Brain microvascular endothelial cell (primary cell): Measurements from ENCODE around the gene NFKBIA.
A peak's percentile ranks its signal among the peaks of the same experiment; 100 is the strongest.

Source experiments
- DNase-seq: peaks from one replicate; pipeline ENCODE4 v3.0.0-alpha.2; 2020
- H3K27ac ChIP-seq: fragments of 250-450 bp; sonication (Bioruptor Pico); 2 replicates; pipeline ENCODE4 v1.5.1; 2020; ENCODE audit warnings: mild to moderate bottlenecking, moderate library complexity
- H3K27me3 ChIP-seq: fragments of 250-450 bp; sonication (Bioruptor Pico); replicated peaks from 2 replicates; pipeline ENCODE4 v1.5.1; 2020; ENCODE audit warnings: mild to moderate bottlenecking
- H3K36me3 ChIP-seq: fragments of 250-450 bp; sonication (Bioruptor Pico); replicated peaks from 2 replicates; pipeline ENCODE4 v1.5.1; 2020; ENCODE audit warnings: mild to moderate bottlenecking
- H3K4me3 ChIP-seq: 2 replicates; pipeline ENCODE4 v1.5.1; 2011; ENCODE audit warnings: low read depth, mild to moderate bottlenecking, control low read depth, low read length, moderate library complexity
- in situ Hi-C: cut with HindIII; loops from 2 replicates; pipeline ENCODE4 v1.10.0; 2017; ENCODE audit warnings: low sequenced_read_pairs, low pct_ligation_motif_present
- TF ChIP-seq, protein P1 (sequence below): IDR thresholded peaks from 2 replicates; pipeline ENCODE4 v1.5.1; 2011; ENCODE audit warnings: low read depth, mild to moderate bottlenecking, moderate library complexity, low read length, control low read depth, inconsistent platforms; ENCODE audit errors: missing control alignments

The NFKBIA gene

DNA sequence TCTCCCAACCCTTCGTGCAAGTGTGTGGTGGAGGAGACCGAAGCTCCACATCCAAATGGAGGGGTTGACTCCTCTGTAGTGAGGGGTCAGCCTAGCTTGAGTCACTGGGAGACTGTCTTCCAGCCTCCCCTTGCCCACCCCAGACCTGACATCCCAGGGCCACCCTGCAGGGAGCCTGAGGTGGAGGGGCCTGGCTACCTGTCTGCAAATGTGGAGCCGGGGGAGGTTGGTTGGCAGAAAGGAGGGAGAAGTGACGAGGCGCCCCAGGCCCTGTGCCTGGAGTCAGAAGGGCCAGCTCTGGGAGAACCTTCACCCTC, 37.5 kb downstream of the NFKBIA start:
- no peak for DNase-seq
- no peaks in the 10 kb centered on the region for H3K36me3 ChIP-seq
- no peak overlapping the region for H3K27ac ChIP-seq
- H3K4me3 ChIP-seq = no peak overlapping the region
- in situ Hi-C loops = no loop called here
- no peaks in the 10 kb centered on the region for H3K27me3 ChIP-seq
- TF ChIP-seq, protein P1, sequence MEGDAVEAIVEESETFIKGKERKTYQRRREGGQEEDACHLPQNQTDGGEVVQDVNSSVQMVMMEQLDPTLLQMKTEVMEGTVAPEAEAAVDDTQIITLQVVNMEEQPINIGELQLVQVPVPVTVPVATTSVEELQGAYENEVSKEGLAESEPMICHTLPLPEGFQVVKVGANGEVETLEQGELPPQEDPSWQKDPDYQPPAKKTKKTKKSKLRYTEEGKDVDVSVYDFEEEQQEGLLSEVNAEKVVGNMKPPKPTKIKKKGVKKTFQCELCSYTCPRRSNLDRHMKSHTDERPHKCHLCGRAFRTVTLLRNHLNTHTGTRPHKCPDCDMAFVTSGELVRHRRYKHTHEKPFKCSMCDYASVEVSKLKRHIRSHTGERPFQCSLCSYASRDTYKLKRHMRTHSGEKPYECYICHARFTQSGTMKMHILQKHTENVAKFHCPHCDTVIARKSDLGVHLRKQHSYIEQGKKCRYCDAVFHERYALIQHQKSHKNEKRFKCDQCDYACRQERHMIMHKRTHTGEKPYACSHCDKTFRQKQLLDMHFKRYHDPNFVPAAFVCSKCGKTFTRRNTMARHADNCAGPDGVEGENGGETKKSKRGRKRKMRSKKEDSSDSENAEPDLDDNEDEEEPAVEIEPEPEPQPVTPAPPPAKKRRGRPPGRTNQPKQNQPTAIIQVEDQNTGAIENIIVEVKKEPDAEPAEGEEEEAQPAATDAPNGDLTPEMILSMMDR = no peak

DNA sequence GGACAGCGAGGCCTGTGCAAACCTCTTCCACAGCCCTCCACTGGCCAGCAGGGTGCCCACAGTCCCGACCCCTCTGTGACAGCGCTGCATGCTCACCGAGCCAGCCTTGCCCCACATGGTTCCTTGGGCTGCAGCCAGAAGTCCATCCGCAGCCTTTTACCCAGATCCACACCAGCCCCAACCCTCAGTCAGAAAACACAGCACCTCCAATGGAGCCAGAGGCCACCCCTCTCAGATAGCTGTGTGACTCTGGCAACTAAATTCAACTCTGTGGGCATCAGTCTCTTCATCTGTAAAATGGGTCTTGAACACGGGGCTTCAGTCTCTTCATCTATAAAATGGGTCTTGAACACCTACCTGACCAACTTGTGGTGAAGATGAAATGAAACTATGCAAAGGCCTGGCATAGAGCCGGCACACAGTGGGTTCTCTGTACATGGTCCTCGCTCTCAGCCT, 38.0 kb downstream of the NFKBIA start:
- Histone ChIP-seq H3K36me3 (no peaks in the 10 kb centered on the region), H3K27me3 (no peaks in the 10 kb centered on the region), H3K27ac (peak overlapping the region; percentile 63), H3K4me3 (no peak overlapping the region)
- in situ Hi-C loops = no loop called here
- DNase-seq = no peak
- TF ChIP-seq, protein P1 = no peak

DNA sequence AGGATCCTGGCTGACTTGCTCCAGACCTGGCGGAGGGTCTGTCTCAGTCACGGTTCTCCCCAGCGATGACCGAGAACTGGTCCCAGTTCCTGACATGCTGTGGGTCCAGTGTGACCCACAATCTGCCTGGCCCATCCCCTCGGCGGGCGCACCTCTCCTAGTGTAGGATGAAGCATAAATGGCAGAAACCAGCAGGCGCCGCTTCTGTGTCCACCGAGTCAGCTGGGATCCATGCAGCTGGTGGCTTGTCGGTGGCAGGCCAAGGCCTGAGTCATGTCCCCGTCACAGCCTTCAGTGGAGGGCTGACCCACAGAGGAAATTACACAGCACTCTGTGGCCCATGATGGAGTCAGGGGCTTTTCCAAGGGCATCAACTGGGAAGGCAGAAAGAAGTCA, 38.5 kb downstream of the NFKBIA start:
- in situ Hi-C loops = no loop called here
- peak overlapping the region; percentile 63 for H3K27ac ChIP-seq
- no peaks in the 10 kb centered on the region for H3K36me3 ChIP-seq

DNA sequence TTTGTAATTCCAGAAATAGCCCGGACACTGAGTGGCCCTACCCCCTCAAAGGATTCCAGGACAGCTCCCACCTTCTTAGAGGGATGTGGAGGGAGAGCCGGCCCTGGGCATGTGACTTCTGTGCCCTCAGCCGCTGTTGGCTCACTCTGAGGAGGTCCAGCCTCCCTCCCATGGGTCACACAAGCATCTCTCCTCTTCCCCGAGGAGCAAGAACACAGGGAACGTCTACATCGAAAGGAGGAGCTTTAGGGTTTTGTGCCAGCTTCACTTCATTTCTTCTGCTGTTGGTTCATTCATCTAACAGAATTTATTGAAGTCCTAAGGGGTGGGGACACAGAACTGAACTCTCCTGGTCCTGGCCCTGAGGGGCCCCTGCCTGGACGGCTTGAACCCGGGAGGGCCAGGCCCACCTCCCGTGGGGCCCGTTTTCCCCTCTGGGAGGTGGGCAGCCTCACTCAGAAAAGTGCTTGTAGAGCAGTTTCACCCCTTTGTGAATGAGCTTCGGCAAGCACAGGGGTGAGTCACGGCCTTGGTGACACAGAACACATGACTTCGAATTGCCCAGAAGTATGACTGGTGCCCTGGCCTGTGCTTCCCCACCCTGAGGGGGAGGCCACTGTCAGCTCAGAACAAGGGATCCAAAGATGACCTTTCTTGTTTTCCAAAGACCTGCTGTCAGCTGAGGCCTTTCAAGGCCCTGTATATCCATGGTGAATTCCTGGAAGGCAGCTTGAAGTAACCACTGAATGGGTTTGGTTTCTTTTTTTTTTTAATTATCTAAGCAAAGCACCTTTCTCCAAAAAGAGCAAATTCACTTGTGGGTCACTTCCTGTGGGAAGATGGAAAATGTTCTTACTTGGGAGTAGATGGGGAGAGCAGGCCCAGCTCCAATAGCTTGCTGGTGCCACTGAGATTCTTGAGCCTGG, 39.2 kb downstream of the NFKBIA start:
- H3K36me3 ChIP-seq = no peaks in the 10 kb centered on the region
- DNase-seq = peak; percentile 86
- peak overlapping the region; percentile 63 for H3K27ac ChIP-seq
- TF ChIP-seq, protein P1 = no peak
- no peak overlapping the region for H3K4me3 ChIP-seq
- H3K27me3 ChIP-seq = no peaks in the 10 kb centered on the region
- in situ Hi-C loops = no loop called here

More for the DNA sequence above, 38.5 kb downstream of the NFKBIA start:
- no peak overlapping the region for H3K4me3 ChIP-seq
- DNase-seq = no peak
- H3K27me3 ChIP-seq = no peaks in the 10 kb centered on the region
- TF ChIP-seq, protein P1 = no peak

DNA sequence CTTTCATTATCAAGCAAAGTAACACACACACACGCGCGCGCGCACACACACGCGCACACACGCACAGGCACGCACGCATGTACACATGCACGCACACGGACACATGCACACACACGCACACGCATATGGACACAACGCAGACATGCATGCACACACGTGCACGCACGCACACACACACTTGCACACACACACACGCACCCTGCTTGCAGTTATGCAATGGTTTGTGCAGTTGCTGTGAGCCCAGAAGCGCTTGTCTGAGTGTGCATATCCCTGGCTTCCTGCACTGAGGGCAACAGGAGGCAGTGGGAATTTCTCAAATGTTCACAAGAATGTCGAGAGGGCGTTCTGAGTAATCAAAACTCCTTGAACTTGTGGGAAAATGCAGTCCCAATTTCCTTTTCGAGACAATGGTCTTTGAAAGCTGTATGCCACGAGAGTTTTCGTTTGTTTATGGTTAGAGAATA, 41.6 kb downstream of the NFKBIA start:
- Histone ChIP-seq H3K4me3 (no peak overlapping the region), H3K27ac (peak overlapping the region; percentile 63), H3K27me3 (no peaks in the 10 kb centered on the region), H3K36me3 (no peaks in the 10 kb centered on the region)
- in situ Hi-C loops = no loop called here
- TF ChIP-seq, protein P1 = no peak
- DNase-seq = peak; percentile 58
